NCI-H2227 (cell line): ENCODE results near the gene THSD4.

Experiments
- DNase-seq: peaks from one replicate; lab custom pipeline; 2025; ENCODE audit not compliant: unreplicated experiment; lab: John Stamatoyannopoulos, UW

Gene THSD4

DNA sequence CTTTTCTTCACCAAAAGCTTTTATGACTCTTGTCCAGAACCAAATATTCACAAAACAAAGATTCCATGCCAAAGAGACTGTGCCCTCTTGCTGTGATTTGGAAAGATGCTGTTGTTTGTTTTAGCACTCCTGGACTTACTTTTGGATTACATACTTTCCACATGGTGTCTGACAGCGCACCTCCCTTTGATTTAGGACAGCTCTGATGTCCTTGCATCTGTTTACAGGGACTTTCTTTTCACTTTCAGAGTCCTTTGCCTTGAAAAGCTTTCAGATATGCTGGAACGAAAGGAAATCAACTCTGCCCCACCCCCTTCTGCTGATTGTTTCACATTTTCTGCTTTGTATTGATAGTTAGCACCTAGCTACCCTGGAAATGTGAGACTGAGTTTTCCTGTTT, 562.1 kb downstream of the THSD4 start:
- no peak for DNase-seq

DNA sequence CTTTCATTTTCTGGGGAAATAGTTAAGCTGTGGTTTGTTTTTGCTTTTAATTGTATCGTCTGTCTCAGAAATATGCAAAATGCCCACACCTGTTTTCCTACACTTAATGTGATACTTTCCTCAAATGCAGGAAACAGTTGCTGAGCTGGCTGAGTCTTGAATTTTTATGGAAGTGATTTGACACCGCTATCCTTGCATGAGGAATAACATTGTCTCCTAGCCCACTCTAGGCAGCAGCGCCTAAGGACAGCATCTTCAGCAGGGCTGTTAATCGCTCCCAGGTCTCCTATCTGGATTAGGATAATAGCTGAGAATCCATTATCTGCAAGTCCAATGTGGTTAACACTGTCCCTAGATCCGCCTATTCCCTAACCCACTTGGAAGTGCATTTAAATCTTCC, 562.5 kb downstream of the THSD4 start:
- no peak for DNase-seq

DNA sequence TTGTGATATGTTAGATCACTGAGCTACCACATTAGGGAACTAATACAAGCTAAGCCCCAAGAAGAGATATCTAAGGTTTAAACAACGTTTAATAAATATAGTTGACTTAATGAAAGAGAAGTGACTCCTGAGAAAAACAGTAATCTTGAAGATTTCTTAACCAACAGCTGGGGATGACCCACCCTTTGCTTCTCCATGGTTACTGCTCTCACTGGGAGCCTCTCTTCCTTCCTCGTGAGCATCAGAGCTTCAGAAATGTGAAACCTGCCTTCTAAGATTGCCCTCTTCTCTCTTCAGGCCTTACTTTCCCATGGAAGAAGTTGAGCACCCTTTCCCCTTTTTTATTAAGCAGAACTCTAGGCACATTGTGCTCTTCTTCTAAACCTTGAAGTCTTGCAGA, 562.9 kb downstream of the THSD4 start:
- no peak for DNase-seq

DNA sequence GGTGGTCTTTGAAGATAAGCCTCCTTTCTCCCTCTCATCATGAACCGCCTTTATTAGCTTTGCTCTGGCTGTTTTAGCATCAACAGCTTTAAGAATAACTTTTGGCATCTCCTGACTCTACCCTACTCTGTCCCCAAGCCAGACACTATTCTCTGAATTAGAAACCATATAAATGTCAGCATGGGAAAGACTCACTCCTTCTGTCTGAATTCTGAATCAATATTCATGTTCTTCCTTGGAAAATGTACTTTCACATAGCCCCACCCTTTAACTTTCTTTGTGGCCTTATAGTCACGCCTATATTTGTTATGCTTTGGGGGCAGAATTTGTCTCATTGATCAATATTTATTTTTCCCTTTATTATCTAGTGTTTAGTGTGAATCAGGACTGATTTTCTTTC, 563.3 kb downstream of the THSD4 start:
- no peak for DNase-seq

DNA sequence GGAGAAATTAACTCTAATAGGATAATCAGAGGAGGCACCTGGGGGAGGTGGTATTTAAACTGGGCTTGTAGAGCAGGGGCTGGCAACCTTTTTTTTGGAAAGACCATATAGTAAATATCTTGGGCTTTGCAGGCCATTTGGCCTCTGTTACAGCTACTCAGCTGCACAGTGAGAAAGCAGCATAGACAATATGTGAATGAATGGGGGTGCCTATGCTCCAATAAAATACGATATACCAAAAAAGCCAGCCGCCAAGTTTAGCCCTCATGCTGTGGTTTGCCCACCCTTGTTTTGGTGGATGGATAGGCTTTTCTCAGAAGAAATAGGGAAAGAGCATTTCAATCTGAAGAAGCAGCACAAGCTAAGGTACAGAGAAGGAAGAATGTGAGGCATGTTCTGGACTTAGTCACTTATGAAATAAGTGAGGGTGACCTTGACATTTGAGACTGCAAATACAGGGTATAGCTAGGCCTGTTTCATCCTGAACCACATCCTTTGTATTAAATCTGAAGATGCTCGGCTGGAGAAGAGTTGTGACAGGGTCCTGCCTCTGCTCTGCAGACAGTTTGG, 564.0 kb downstream of the THSD4 start:
- no peak for DNase-seq

DNA sequence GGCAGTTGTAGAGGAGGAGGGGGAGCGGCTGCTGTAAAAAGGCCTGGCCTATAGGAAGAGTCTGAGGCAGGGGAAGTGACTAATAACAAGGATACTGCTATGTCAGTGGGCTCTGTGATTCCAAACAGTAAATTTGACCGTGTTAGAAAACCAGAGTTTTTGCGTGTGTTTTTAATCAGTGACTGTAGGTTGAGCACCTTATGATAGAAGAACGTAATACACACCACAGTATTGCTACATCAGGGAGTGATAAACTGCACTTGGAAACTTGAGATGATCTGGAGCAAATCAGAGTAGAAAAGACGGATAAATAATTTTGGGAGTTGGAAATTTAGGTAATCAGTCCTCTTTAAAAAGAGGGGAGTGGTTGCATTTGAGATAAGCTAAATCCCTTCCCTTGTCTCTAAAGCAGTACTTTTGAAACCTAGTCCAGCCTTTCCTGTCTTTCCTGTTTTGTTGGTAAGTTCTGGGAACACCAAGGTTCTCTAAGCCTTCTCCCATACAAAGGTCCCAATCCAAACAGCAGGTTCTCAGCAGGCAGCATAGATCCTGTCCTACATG, 564.6 kb downstream of the THSD4 start:
- DNase-seq, result no peak

DNA sequence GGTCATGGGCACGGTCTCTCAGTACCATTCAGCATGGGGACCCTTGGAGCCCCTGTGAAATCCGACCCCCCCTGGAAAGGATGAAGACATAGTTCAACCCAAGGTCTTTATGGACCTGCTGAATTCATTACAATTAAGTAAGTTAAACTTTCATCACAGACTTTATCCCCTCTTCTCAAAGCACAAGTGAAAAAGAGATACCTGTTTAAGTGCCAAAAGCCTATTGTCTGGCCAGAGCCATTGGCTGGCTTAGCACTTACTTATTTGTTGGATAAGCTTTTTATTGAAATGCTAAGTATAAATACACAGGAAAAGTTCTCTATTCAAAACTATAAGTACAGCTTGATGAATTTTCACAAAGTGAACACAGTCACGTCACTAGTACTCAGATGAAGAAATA, 566.7 kb downstream of the THSD4 start:
- no peak for DNase-seq

DNA sequence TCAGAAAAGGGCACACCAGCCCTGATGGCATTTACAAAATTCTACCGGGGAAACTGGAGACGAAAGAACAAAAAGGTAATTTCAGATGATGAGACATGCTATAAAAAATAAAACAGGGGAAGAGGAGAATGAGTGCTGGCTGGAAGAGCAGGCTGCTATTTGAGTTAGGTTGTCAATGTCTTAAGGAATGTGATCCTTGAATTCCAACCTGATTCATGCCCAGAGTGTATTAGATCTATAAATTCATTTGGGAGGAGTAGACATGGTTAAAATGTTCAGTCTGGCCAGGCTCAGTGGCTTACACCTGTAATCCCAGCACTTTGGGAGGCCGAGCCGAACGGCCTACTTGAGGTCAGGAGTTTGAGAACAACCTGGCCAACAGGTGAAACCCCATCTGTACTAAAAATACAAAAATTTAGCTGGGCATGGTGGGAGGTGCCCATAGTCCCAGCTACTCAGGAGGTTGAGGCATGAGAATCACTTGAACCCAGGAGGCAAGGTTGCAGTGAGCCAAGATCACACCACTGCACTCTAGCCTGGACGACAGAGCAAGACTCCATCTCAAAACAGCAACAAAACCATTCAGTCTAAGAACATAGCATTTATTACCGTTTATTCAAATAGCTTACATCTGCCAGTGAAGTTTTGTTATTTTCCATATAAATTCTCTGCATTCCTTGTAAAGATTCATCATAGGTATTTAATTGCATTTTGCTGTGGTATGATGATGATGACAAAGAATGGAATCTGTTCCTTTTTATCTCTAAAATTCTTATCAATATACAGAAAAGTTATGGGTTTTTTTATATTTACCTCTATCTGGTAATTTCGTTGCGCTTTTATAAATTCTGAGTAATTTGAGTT, 568.4 kb downstream of the THSD4 start:
- no peak for DNase-seq

DNA sequence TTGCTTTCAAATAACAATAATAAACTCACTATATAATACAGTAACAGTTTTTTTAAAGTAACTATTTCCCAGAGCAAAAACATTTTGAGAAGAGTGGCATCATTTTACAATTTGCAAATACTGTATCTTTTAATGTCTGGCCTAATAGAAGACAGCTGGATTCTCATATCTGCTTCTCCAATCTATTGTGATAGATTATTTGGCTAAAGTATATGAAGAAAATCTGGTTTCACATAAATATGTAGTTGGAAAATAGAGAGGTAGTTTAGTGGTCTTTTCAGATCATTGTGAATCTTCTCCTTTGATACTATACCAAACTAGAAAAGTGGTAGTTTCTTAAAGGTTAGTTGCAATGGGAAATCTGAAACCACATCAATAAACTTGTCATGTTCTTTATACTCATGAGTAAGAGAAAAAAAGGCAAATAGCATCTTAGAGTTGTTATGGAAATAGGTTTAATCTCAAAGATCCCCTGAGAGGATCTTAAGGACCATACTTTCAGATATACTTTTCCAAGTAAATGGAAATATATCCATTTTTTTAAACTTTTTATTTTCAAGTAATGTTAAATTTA, 570.2 kb downstream of the THSD4 start:
- DNase-seq, result no peak

DNA sequence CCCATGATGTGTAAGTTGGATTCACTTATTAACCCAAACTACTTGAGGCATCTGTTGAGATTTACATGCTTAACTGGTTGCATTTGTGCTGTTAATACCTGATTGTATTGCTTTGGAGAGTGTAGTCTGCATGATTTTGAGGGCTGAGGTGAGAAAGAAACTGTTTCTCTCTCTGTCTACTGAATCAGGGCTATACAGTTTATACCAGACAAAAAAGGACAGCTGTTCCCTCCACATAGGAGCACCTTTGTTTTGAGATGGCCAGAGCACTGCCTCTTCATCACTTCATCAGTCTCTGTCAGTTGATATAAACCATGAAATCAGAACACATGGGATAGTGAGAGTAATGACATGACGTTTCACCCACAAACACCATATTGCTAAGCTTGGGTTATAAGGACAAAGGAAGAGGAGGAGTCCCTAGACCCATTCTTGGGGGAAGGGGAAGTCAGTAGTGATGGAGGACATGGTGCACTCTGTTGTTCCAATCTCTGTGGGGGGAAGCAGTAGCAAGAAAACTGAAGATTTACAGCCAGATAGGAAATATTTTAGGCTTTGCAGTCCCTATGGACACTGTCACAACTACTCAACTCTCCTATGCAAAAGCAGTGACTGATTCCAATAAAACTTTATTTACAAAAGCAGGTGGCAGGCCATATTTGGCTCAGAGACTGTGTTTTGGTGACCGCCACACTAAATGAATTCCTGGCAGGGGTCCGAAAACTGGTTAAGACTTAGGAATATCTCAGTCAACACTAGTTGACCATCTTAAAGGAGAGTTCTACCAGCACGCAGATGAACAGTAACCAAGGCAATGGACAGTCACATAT, 571.2 kb downstream of the THSD4 start:
- DNase-seq, result no peak

DNA sequence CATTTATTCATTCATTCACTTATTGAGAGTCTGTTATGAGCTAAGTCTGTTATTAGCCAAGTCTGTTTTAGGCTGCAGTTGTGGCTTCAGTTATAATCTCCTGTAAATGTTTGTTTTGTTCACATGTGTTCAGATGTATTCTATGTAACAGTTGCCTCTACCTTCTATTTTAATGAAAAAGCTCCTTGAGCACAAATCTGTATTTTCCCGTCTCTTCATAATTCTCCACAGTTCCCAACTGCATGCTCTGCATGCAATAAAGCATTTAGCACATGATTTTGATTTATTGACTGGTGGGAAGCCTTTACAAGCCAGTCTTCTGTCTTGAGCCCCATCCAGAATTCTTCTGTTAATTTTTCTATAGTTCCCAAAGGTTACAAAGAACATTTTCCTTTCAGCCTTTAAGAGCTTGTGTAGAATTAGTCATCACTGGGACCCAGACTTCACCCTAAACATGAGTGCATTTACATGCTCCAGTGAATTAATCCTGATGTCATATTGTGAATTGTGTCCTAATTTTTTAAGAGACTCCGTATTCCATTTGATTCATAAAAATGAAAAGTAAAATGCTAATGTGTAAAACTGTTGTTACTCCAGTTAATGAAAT, 572.7 kb downstream of the THSD4 start:
- DNase-seq, result no peak

DNA sequence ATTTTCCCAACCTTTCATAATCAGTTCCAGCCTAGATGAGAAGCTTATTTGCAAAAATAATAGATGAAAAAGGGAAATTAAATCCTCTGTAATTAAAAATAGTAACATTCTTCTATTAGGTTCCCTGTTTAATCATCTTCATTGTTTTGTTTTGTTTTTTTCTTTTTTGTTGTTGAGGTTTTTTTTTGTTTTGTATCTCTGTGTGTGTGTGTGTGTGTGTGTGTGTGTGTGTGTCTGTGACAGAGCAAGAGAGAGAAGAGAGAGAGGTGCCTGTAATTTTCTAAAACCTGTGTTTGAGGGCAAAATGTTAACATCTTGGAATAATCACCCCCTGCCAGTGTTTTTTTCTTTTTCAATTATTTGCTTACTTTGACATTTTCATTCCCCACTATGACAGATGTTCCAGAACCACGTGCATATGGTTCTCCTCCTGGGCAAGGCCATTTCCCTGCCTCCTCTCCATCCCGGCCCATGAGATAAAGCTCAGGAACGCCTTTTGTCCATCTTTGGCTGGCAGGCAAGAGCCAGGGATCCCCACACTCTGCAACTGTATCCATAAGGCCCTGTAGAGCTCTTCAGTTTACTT, 573.3 kb downstream of the THSD4 start:
- DNase-seq, result no peak

DNA sequence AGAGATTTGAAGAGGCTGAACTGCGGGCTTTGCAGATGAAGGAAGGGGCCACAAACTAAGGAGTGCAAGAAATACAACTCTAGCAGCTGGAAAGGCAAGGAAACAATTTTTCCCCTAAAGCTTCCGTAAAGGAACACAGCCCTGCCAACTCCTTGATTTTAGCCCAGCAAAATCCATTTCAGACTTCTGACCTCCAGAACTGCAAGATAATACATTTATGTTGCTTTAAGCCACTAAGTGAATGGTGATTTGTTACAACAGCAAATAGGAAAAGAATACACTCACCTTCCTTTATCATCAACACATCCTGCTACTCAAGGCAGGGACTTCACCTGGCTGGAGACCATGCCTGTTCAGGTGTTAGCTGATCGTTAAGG, 575.8 kb downstream of the THSD4 start:
- DNase-seq, result no peak

DNA sequence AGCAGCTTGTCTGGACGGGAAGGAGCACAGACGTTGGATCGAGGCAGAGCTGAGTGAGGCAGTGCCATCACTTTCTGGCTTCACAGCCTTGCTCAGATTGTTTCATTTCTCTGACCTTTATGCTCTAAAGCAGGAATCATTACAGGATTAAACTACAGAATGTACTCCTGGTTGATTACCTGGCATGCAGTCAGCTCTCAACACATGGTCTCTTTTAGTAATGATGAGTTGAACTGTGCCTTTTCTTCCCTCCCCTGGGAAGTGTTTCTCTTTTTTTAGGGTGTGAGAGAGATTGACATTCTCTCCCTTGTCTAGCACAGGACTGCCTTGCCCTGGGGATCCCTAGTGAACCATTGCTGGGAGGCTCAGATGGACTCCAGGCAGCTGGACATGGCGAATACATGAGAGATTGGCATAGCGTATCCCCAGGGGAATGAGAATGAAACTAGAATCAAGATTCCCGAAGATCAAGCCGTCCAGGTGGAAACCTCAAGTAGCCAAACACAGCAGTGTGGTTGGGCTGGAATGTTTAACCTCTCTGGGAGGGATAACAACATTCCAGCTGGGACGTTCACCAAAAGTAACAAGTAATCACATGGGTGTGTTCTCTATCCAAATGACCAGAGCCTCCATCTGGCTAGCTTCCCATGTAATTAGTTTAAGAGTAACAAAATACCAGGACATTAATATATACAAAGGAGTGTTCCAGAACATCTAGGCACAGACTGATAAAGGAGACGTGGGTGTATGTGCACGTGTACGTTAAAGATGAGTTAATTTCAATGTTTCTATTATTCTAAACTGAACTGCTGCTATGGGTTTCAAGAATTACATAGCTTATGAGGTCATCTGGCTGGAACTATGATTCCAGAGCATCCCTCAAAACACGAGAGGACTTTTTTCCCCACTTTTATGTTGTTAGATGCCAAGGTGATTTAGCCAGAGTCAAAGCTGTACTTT, 576.5 kb downstream of the THSD4 start:
- no peak for DNase-seq

DNA sequence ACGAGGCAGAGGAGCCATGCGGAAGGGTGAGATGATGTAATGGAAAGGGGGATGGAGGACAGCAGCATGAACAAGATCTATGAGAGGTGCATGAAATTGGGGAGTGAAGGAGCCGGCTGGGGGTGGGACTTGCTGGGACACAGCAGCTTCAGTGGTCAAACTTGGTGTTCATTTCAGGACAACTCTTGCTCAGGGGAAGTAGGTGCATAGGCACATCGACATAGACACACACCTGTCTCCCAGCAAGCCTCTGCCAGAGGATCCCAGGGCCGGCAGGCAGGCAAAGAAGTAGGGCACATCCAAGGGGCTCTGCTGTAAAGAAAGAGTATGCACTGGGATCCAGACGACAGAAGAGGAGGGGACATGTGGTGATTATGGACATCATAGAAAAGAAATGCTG, 582.0 kb downstream of the THSD4 start:
- DNase-seq, result no peak

DNA sequence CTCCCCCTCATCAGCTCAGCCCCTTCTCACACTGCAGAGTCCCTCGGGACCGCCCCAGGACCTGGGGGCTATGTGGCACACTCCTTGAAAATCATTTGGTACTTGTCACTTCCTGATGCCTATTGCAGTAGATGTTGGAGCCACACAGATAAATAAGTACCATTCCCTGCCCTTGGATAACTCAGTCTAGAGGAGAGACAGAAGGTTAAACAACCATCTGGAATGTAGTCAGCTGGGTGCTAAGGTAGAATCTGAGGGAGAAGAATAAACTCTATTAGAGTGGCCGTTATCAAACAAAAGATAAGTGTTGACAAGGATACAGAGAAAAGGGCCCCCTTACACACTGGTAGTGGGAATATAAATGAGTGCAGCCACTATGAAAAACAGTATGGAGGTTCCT, 582.8 kb downstream of the THSD4 start:
- DNase-seq, result no peak

DNA sequence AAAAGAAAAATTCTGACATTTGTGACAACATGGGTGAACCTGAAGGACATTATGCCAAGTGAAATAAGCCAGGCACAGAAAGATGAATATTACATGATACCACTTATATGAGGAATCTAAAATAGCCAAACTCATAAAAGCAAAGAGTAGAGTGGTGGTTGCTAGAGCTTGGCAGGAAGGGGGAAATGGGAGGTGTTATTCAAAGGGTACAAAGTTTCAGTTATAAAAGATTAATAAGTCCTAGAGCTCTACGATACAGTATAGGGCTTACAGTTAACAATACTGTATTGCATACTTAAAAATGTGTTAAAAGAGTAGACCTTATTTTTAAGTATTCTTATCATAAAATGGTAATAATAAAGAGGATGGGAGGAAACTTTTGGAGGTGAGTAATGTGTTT, 583.5 kb downstream of the THSD4 start:
- DNase-seq, result no peak

DNA sequence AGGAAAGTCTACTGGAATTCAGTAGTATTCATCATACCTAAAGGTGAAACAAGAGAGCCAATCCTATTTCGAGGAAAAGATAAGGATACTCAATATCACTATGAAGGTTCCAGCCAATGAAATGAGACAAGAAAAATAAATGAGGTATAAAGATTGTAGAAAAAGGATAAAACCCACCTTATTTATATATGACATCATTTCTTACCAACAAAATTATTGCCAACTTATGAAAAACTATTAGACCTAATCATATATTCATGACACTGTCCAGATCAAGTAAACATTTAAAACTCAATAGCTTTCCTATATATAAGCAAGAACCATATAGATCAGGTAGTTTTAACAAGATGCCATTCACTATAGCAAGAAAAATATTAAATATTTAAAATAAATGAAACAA, 584.7 kb downstream of the THSD4 start:
- DNase-seq, result no peak

DNA sequence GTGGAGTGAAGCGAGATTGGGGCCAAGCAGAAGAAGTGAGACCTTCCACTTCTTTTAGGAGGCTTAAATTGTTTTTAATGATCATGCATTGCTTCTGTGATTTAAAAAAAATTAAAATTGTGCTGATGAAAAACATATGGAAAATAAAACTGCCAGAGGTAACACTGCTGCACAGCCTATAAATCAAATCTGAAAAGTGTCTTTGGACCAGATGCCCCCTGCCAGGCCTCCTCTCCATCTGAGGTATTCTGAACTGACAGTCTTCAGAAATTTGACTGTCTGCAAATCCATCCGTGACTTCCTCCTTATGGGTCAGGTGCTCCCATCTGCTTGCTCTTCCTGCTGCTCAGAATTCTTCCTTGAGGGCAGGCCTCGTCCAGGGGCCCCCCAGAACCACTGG, 586.5 kb downstream of the THSD4 start:
- no peak for DNase-seq
